Measurements from ENCODE around the gene PRRC2A.

Gene PRRC2A

DNA sequence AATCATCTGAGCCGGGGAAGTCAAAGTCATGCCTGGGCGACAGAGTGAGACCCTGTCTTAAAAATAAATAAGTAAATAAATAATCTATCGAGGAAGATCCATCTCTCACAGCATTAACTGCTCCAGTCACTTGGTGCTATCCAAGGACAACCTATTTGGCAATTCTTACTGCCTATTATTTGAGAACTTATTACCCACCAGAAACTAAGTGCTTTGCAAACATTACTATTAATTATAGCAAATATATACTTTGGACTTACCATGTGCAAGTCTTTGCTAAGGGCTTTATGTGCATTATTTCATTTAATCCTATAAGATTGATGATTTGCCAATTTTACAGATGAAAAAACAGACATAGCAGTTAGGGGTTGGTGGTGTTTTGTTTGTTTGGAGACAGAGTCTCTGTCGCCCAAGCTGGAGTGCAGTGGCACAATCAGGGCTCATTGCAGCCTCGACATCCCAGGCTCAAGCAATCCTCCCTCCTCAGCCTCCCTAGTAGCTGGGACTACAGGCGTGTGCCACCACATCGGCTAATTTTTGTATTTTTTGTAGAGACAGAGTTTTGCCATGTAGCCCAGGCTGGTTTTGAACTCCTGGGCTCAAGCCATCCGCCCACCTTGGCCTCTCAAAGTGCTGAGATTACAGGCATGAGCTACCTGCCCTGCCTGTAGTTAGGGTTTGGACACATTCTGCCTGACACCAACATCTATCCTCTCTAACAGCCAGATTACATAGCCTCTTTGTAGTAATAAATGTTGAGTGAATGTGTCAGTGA, 34.2 kb downstream of the PRRC2A start:
- no peak for DNase-seq

DNA sequence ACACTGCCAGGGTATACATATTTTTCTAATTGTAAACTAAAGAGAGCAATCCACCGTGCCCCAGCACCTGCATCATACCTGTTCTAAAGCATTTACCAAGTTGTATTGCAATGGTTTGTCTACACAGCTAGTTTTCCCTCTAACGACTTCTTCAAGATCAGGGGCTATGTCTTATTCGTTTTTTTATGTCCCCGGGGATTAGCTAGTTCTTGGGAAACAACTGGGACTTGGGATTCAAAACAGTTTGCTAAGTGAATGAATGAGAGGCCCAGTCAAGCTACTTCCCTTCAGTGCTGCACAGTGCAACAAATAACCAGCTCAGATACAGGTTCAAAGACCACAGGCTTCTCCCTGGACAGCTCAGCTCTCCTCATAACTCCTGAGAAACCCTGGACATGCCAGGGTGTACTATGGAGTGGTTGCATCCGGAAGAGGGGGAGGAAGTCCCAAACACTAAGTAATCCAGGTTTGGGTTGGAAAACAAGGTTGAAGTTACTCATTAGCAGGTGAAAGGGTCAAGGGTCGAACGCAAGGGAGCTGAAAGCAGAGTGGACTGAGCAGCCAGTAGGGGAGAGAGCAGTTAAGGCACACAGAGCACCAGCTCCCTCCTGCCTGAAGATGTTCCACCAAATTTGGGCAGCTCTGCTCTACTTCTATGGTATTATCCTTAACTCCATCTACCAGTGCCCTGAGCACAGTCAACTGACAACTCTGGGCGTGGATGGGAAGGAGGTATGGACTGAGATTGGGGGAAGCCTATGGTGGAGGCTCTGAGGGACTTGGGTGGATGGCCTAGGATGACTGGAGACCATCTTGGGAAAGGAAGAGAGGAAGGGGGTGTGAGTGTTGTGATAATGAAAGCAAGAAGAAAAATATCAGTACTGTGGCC, 35.1 kb downstream of the PRRC2A start, which contains the start of gene APOM:
Gene APOM, plus strand, starts transcription at position 546 of the 889 bp plus-strand sequence. Its CDS starts 73 bp downstream, at position 619.
- DNase-seq: no peak

DNA sequence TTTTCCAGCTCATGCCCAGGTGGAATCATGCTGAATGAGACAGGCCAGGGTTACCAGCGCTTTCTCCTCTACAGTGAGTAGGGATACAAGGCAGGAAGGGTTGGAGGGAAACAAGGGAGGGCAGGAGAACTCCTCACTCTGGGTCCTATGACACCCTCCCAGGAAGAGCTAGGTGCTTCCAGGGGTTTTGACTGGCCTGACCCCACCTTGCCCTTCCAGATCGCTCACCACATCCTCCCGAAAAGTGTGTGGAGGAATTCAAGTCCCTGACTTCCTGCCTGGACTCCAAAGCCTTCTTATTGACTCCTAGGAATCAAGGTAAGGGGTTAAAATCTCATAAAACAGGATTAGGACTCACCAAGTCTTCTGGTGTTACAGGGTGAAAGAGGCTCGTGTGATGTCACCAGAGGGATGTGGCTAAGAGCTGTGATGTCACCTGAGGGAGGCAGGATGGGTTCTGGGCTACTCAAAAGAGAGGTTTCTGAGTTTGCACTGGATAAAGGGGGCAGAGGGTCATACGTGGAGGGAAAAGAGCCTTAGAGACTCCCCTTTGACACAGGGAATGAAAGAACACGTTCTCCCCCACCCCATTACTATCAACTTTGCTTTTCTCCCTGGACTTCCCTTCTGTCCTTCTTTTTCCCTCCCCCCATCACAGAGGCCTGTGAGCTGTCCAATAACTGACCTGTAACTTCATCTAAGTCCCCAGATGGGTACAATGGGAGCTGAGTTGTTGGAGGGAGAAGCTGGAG, 37.1 kb downstream of the PRRC2A start:
- DNase-seq: peak; percentile 26 to 43

DNA sequence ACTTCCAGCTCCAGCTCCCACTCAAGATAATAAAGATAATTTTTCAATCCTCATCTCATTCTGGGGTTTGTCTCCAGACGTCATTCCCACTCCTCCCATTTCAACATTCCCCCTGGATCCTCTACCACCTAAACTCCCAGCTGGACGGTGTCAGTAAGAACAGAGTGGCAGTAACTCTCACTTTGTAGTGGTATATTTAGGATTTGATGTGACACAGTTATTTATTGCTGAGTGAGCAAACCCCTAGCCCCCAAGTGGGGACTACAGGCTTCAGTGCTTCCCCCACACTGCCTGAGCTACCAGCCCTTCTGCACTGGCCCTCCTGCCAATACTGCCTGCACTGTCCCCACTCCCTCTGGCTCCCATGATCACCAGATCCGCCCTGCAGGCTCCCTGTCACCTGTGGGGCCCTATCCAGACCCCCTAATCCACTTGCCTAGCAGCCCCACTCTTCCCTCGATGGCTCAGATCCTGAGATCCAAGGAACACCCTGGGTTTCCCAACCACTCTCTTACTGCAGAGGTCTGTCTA, 37.7 kb downstream of the PRRC2A start:
- DNase-seq: no peak

DNA sequence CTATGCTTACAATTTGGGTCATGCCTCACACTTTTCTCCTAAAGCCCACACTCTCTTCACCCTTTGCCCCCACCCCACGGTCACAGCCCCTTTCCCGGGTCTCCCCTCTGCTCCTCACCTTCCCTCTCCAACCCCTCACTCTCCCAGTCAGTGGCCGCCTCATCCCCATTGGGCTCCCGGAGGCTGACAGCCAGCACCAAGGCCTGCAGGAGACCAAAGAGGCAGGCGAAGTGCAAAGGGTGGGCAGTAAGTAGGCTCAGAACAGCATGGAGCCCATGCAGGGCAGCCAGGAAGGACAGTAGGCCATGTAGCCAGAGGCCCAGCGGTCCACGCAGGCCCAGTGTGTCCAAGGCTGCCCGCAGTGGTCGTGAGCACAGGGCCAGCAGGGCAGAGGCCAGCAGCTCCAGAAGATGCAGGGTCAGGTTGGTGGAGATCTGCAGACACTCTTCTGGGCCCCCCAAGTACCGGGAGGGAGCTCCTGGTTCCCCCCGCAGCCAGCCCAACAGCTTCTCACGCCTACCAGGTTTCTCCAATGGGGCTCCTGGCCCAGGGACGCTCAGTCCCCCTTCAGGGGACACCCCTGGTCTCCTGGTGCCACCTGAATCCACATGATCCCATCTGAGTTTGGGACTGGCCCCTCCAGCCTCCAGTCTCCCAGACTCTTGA, 38.6 kb downstream of the PRRC2A start:
- DNase-seq: no peak

DNA sequence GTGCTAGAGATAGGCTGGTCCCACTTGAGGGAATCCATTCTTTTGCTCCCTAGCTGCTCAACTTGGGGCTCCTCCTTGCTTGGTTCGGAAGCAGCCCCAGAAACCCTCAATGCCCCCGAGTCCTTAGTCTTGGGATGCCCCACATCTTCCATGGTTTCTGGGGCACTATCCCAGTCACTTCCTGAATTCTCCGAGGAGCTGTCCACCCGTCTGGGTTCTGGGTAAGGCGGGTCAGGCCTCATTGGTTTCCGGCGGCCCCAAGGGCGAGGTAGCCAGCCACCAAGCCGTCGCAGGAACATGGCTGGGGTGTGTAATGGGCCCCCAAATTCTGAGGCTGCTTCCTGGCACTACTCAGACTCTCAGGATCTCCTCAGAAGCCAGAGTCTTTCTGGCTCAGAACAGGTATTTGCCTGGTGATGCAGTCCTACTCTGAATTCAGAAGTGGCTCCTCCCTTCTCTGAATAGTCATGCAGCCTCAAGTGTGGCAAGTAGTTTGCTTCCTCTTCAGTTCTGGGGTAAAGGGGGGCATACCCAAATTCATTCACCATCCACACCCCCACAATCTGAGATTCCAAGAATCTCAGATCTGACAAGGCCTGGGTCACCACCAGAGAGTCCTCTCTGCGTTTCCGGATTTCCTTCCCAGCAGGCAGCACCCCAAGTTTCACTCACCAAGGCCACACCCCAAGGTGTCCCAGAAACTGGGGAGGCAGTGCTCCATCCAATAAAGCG, 39.3 kb downstream of the PRRC2A start:
- DNase-seq: peak; percentile 43 to 70

DNA sequence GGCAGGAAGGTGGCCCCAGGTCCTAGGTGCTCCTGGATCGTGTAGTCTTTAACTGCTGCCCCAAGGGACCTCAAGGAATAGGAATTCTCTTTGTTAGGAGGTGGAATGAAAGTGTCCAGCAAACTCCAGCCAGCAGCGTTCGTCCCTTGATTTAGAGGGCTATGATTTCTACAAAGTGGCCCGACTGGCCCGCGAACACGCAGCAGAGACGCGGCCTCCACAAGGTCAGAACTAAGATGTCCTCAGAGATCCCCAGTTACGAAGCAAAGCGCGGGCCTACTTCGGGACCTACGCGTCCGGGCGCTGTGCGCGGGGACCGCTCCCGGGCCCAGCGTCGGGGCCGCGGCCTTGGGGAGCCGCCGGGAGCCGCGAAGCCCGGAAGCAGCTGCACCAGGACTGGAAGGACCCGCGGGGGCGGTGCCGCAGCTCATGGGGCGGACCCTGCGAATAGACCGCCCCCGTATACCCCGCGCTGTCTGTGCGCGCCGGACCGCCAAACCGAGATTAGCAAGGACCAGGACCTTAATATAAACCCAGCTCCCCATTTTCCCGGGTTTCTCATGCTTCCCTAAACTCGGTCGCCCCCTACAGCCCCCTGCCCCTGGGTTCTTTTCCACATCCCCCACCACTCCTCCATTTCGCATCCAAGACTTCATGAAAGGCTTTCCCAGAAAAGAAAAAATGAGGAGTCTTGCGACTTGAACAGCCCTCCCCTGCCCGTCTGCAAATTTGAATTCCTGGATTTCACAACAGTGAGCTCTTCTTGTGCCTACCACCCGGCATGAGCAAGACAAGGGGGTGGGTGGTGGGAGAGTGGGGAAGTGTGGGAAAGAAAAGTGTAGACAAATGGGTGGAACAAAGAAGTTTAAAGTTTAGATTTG, 40.1 kb downstream of the PRRC2A start, which contains the start of gene C6orf47:
Gene C6orf47, minus strand, starts transcription at position 398 of the 881 bp plus-strand sequence. CDS start 831 bp downstream, outside the sequence.
- peak; percentile 76 for DNase-seq

DNA sequence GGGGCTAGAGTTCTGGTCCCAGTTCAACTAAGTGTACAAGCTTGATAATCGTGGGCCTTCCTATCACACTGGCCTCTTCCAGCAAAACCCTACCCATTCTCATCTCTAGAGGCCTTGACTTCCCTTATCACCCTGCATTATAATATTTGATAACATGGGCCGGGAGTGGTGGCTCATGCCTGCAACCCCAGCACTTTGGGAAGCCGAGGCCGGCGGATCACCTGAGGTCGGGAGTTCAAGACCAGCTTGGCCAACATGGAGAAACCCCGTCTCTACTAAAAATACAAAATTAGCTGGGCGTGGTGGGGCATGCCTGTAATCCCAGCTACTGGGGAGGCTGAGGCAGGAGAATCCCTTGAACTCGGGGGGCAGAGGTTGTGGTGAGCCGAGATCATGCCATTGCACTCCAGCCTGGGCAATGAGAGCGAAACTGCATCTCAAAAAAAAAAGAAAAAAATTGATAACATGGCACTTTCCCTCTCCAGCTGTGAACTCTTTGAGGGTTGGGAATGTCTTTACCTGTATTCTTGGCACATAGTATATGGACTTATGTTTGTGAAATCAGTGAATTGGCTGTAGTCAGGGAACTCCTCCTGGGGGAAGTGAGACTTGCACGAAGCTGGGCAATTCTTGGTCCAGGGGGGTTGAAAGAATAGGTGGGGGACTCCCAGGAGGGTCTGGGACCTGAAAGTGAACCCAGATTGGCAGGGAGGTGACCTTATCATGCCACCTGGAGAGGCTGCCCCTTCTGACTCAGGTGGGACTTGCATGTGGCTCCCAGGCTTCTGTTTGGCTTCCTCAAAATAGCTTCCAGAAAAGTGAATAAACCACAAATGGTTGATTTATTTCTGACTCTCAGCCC, 41.0 kb downstream of the PRRC2A start:
- DNase-seq: no peak

DNA sequence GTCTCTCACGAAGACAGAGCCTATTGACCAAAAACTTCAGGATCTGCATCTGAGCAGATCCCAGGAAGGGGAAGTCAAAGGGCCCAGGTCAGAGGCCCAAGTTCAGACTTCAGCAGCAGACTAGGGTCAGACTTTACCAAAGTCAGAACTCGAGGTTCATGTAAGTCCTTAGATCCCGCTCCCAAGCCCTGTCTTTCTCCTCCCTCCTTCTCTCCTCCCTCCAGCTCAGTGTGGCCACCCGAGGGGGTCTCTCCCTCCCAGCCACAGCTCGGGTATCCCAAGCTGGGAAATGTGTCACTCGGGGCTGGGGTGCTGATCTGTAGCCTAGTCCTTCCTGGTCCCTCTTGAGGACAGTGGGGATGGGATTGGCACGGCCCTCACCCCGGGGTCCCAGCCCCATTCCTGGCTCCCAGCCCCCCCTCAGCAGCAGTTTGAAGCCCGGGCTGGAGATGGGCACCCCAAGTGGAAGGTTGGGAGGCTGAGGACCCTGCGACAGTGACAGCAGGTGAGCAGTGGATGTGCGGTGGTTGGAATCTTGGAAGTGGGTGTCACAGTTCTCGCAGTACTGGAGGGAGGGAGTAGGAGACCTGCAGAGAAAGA, 41.7 kb downstream of the PRRC2A start:
- DNase-seq: no peak

DNA sequence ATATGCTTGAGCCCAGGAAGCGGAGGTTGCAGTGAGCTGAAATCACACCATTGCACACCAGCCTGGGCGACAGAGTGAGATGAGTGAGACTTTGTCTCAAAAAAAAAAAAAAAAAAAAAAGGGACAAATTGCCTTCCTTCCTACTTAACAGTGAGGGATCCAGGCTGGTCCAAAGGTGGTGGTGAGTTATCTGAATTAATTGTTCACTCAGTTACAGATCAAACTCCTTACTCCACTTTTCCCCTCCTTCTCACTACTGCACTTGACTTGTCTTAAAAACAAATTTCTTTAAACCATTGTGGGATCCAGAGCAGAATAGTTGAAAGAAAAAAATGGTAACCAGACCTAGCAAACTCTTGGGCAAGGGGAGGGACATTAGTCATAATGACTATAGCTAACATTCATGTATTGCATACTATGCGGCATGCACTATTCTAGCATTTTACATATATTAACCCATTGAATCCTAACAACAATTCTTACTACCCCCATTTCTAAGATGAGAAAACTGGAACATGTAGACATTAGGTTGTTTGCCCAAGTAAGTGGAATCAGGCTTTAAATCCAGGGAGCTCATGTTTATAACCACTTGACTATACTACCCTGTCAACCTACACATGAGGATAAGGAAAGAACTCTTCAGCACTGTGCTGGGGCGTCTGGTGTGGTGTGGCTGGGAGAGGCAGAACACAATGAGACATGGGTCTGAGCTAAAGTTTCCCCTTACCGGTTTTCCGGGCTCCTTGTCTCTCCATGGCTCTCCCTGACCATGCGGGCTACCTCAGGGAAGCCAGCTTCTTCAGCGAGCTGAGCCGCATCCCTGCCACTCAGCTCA, 42.8 kb downstream of the PRRC2A start:
- no peak for DNase-seq

DNA sequence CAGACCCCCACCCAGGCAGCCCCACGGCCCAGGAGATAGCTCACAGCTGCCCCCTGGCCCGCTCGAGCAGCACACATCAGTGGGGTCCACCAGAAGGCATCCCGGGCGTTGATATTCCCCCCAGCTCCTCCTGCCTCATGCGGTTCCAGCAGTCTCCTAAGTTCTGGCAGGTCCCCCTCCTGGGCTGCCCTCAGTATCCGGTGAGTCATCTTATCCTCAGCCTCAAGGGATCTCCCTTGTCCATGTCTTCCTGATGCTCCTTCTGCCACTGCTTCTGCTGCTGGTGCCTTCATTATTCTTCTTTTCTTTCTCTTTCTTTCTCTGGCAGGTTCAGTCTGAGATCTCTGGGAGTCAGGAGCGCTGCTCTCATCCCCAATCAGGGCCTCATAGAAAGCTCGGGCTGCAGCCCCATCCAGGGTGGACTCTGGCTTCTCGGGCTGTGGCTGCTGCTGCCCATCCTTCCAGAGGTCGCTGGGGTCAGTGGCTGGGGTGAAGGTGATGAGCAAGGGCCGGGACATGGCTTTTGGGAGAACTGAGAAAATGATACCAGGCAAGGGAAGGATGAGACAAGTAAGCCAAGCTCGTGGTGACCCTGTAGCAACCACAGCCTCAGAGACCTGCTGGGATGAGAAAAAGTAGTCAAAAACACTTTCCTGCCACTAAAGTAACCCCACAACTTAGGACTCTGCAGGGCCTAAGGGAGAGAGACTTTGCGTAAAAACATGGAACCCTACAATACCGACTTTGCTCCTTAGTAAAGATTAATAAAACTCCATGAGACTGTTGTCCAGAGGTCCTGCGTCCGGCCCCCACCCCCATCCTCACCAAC, 43.7 kb downstream of the PRRC2A start:
- DNase-seq: no peak

DNA sequence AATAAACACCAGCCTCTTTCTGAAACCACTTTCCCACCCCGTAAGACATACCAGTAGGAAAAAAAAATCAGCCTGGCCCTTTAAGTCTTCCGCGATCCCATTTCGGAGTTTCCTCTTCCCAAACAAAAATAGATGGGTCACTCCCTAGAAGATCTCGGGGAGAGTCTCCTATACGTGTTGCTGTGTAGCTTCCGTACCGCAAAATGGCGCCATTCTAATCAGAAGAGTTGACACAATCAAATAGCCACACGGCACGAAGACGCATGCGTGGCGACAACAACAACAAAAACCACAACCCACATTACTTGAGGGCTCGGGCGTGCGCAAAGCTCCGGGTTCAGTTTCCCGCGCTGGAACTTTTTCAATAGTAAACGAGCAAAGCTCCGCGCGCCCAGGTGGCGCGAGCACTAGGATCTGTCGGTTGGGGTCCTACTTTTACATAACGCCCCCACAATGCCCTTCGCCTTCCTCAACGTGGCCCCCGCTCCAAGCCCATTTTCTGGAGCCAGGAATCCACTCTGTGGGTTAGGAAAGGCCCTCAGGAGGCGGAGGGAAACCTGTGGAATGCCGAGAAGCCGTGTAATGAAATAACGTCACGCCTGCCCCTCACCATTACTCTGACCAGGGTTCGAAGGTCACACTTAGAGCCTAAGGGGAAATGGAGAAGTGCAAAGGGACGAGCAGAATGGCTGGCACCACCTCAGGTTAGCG, 44.4 kb downstream of the PRRC2A start, which contains the start of gene GPANK1:
Gene GPANK1, minus strand, starts transcription at position 208 of the 711 bp plus-strand sequence. CDS start 519 bp downstream, outside the sequence.
- peak; percentile 94 for DNase-seq

DNA sequence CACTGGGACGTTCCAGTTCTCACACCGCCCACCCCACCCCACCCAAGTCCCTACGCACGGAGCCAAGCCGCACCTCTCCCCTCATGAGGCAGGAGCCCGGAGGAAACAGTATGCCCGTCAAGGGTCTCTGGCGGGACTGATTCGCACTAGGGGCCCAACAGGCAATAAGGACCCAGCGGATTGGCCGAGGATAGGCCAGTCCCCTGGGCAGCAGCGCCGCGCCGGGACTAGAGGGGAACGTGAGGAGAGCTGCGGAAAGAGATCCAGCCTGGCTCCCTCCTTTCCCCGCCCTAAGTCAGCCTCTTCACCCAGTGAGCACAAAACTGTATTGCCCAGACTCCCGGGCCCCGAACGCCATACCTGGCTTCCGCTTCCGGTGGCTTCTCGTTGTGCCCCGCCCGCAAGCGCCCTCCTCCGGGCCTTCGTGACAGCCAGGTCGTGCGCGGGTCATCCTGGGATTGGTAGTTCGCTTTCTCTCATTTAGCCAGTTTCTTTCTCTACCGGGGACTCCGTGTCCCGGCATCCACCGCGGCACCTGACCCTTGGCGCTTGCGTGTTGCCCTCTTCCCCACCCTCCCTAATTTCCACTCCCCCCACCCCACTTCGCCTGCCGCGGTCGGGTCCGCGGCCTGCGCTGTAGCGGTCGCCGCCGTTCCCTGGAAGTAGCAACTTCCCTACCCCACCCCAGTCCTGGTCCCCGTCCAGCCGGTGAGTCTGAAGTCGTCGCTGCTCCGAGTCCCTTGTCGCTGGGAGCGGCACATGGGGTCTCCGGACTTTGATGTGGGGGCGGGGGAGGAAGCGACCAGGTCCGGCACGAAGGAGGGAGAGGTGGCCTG, 45.2 kb downstream of the PRRC2A start, which contains the start of gene CSNK2B:
Gene CSNK2B, plus strand, starts transcription at position 580 of the 836 bp plus-strand sequence. CDS start 752 bp downstream, outside the sequence.
- peak; percentile 98 for DNase-seq

DNA sequence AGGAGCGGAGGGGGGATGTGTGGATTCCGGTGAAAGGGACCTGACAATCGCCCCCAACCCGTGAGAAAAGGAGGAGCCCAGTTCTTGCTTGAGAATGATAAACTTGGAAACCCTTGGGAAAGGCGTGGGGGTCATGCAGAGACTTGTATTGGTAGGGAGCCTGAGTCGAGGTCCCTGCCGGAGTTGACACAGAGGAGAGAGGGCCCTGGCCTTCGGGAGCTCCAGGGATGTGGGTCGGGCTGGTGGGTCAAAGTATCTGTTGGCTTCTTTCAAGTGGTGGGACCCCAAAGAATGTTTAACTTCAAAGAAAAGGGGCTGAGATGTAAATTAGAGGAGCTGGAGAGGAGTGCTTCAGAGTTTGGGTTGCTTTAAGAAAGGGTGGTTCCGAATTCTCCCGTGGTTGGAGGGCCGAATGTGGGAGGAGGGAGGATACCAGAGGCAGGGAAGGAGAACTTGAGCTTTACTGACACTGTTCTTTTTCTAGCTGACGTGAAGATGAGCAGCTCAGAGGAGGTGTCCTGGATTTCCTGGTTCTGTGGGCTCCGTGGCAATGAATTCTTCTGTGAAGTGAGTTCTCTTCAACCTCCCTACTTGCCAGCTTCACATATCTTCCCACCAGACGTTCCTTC, 45.9 kb downstream of the PRRC2A start:
- no peak for DNase-seq
